ENCODE data around the gene ANTKMT.

The ANTKMT gene

DNA sequence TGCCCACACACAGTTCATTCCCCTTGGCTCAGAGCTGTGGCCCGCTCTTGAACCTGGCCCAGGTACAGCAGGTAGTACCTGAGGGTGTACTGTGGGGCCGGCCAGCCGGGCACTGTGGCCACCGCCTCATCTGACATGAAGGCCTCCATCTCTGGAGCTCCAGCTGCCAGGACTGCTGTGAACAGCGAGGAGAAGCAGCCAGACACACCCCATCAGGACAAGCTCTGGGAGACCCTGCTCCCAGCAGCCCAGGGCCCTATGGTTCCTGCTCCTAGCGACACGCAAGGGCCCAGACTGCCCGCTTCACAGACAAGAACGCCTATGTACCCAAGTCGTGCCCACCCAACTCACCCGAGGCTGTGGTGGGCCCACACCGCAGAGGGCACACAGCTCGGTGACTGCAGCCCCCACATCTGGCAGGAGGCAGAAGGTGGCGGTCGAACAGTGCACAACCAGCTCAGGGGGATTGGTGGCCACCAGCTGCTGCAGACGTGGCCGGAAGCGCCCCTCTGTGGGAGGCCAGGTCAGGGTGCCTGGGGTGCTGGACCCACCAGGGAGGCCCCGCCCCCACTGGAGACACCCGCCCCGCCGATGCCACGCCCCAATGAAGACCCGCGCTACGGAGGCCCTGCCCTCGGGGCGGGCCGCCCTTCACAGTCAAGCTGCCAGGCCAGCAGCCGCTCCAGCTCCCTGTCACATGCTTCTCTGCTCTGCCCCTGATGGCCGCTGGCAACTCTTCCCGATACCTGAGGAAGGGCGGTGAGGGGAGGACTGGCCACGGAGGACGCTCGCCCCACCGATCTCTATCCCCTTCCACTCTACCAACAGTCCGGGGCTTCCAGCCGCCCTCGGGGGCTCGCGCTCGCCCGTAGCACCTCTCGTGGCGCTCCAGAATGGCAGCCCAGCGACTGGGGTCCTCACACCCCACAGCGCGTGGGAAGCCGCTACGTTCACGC, 41.8 kb upstream of the ANTKMT start:
- TF ChIP-seq, protein P1, sequence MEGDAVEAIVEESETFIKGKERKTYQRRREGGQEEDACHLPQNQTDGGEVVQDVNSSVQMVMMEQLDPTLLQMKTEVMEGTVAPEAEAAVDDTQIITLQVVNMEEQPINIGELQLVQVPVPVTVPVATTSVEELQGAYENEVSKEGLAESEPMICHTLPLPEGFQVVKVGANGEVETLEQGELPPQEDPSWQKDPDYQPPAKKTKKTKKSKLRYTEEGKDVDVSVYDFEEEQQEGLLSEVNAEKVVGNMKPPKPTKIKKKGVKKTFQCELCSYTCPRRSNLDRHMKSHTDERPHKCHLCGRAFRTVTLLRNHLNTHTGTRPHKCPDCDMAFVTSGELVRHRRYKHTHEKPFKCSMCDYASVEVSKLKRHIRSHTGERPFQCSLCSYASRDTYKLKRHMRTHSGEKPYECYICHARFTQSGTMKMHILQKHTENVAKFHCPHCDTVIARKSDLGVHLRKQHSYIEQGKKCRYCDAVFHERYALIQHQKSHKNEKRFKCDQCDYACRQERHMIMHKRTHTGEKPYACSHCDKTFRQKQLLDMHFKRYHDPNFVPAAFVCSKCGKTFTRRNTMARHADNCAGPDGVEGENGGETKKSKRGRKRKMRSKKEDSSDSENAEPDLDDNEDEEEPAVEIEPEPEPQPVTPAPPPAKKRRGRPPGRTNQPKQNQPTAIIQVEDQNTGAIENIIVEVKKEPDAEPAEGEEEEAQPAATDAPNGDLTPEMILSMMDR (IDR thresholded peaks at IDR 0.05; ENCODE audit: extremely low read depth, insufficient read depth, missing control alignments), result no peak
- in situ Hi-C loops (cut with MboI; ENCODE audit: low pct_unique_long_range_greater_than_20kb, low sequenced_read_pairs, unreplicated experiment), result no loop called here
- DNase-seq (ENCODE audit: low spot score), result peak; percentile 70

DNA sequence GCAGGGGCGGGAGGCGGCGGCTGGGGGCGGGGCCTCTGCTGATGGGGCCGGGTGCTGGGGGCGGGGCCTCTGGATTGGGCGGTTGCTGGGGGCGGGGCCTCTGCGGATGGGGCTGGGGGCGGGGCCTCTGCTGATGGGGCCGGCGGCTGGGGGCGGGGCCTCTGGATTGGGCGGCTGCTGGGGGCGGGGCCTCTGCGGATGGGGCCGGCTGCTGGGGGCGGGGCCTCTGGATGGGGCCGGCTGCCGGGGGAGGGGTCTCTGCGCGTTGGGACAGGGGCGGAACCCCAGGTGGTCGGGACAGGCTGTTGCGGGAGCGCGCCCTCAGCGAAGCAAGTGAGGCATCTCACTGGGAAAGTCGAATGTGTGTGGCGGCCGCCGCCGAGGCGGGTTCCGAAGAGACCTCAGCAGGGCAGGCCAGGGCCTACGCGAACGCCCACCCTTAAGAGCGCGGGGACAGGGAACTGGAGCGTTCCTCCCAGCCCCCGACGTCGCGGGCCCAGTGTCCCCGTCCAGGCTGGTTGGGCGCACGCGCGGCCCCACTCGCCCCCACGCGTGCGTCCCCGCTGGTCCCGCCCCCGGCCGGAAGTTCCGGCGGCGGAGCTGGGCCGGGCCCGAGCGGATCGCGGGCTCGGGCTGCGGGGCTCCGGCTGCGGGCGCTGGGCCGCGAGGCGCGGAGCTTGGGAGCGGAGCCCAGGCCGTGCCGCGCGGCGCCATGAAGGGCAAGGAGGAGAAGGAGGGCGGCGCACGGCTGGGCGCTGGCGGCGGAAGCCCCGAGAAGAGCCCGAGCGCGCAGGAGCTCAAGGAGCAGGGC, 40.9 kb upstream of the ANTKMT start, which contains the start of gene STUB1:
TSS of gene STUB1 (plus strand) at position 597 of the 811 bp plus-strand sequence. CDS start at position 713, 116 bp downstream.
- DNase-seq (ENCODE audit: low spot score), result peak; percentile 92
- in situ Hi-C loops (cut with MboI; ENCODE audit: low pct_unique_long_range_greater_than_20kb, low sequenced_read_pairs, unreplicated experiment), result no loop called here
- TF ChIP-seq, protein P1 (IDR thresholded peaks at IDR 0.05; ENCODE audit: extremely low read depth, insufficient read depth, missing control alignments), result no peak

DNA sequence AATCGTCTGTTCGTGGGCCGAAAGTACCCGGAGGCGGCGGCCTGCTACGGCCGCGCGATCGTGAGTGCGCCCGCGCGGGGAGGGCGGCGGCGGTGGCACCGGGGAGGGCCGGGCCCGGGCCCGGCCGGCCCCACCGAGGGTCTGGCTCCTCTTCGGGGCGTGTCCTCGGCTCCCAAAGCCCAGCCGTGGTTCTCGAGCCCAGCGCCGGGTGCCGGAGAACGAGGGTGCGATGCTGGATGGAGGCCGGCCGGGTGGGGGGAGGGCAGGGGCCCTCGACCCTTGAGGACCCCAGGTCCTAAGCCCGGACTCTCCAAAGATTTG, 40.4 kb upstream of the ANTKMT start:
- DNase-seq (ENCODE audit: low spot score), result no peak
- in situ Hi-C loops (cut with MboI; ENCODE audit: low pct_unique_long_range_greater_than_20kb, low sequenced_read_pairs, unreplicated experiment), result no loop called here
- TF ChIP-seq, protein P1 (IDR thresholded peaks at IDR 0.05; ENCODE audit: extremely low read depth, insufficient read depth, missing control alignments), result no peak

DNA sequence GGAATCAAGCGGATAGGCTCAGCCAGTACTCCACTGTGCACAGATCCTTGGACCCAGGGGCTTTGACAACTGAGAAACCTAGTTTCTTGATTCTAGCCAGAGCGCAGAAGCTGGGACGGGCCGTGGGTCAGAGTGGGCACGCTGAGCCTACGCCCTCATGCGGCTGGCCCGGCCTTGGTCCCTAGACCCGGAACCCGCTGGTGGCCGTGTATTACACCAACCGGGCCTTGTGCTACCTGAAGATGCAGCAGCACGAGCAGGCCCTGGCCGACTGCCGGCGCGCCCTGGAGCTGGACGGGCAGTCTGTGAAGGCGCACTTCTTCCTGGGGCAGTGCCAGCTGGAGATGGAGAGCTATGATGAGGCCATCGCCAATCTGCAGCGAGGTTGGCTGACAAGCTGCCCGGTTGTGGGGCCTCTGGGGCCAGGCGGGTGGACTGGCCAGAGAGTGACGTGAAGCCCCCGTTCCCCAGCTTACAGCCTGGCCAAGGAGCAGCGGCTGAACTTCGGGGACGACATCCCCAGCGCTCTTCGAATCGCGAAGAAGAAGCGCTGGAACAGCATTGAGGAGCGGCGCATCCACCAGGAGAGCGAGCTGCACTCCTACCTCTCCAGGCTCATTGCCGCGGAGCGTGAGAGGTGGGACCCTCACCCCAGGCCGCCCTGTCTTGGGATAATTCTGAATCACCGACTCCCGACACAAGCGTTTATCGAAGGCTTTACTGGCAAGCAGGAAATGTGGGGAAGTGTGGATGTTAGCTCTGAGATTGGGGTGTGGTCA, 39.8 kb upstream of the ANTKMT start:
- in situ Hi-C loops (cut with MboI; ENCODE audit: low pct_unique_long_range_greater_than_20kb, low sequenced_read_pairs, unreplicated experiment), result no loop called here
- no peak for DNase-seq (ENCODE audit: low spot score)
- TF ChIP-seq, protein P1 (IDR thresholded peaks at IDR 0.05; ENCODE audit: extremely low read depth, insufficient read depth, missing control alignments), result peak; percentile 25

DNA sequence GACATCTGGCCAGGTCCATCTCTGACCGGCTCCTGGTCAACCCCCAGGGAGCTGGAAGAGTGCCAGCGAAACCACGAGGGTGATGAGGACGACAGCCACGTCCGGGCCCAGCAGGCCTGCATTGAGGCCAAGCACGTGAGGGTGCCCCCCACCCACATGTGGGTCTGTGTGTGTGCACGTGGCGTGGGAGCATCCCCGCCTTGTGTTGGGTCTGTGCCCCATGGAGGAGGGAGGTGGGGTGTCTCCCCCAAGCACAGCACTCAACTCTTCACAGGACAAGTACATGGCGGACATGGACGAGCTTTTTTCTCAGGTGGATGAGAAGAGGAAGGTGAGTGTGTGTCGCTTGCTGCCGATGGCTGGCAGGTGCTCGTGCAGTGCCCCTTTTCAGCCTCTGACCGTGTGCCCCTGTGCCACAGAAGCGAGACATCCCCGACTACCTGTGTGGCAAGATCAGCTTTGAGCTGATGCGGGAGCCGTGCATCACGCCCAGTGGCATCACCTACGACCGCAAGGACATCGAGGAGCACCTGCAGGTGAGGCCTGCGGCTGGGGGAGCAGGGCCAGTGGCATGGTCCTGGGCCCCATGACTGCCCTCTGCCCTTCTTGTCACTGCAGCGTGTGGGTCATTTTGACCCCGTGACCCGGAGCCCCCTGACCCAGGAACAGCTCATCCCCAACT, 39.1 kb upstream of the ANTKMT start:
- in situ Hi-C loops (cut with MboI; ENCODE audit: low pct_unique_long_range_greater_than_20kb, low sequenced_read_pairs, unreplicated experiment), result no loop called here
- no peak for DNase-seq (ENCODE audit: low spot score)
- TF ChIP-seq, protein P1 (IDR thresholded peaks at IDR 0.05; ENCODE audit: extremely low read depth, insufficient read depth, missing control alignments), result no peak
